Sigmoid colon (tissue), 4 donors: Measurements from ENCODE around the gene SRGAP1.
"Not testable (repeated sequence)": the region's sequence is repeated elsewhere in the genome, so short reads cannot be mapped to it uniquely, and the experiment has no call there.

Experiments
- POLR2A ChIP-seq, 2 donors: fragments of 450-650 bp; IDR thresholded peaks; one replicate each; pipeline ENCODE4 v1.6.1; 2016; ENCODE audit warnings: antibody characterized with exemption in 2 of 2, mild to moderate bottlenecking in 2 of 2, moderate library complexity in 2 of 2
- POLR2AphosphoS5 ChIP-seq, 4 donors: sonication (generic); formaldehyde crosslinking; IDR thresholded peaks; one replicate each; pipeline ENCODE4 v1.6.1; 2017; ENCODE audit warnings: antibody characterized with exemption in 4 of 4

- TF ChIP-seq POLR2AphosphoS5, POLR2A (IDR thresholded peaks at IDR 0.05): not testable (repeated sequence)
Observed at GRCh38 chr12:64166606-64167005, 322.1 kb downstream of the SRGAP1 start.
